ENCODE measurements around the gene CD8A.
"Not testable (repeated sequence)": the region's sequence is repeated elsewhere in the genome, so short reads cannot be mapped to it uniquely, and the experiment has no call there.

The CD8A gene

DNA sequence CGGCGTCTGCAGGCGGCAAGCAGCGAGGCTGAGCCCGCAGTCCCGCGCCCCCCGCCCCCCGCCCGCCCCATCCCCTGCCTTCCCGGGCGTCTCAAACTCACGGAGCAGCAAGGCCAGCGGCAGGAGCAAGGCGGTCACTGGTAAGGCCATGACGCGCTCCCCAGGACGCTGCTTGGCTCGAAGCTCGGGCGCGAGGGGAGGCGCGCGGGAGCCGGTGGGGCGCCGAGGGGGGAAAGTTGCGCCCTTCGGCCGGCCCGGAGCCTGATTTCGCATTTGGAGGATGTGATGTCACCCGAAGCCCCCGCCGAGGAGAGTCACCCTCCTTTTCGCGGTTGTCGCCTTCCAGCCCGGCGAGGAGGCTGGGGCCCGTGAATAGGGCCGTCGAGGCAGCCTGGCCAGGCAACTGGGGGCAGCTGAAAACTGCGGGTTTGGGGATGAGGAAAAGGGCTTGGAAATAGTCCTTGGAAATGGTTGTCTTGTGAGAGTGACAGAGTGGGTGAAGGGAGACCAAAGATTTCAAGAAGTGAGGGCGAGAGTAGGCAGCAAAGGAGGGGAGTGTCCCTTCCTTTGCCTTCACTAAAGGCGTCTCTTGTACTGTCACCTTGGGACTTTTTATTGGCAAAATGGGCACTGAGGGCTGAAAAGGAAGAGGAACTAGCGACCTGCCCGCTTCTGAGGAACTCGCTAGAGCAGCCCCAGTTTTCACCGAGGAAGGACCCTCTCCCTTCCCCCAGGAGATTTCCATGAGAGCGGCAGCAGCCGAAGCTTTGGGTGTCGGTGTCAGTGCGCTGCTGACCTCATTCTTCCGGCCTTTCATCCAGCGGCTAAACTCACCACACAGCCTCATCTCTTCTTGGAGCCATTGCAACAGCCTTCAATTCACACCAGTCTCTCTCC, at the start of gene CD8A:
Gene CD8A, minus strand, starts transcription at position 238 of the 897 bp plus-strand sequence. Its CDS starts 88 bp downstream, at position 150.
- DNase-seq, result peak; percentile 76

DNA sequence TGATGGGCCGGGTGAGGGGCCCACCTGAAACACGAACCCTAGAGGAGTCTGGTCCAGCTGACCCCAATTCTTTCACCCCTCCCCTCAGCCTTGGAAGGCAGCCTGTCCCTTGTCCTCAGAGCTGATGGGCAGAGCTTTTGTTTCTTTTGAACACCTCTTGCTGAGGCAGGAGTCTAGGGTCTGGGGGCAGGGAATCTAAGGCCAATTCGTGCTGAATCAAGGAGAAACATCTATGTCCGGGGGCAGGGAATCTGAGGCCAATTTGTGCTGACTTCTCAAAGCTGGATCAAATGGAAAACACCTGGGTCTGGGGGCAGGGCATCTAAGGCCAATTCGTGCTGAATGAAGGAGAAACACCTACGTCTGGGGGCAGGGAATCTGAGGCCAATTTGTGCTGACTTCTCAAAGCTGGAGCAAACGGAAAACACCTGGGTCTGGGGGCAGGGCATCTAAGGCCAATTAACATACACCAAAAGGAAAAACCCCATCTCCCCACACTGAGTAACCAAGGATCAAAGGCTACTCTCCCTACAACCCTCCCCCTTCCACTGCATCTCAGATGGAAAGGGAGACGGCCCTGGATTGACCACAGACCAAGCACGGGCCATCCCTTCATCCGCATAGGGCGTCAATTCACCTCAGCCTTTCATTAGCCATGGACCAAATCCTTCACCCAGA, 49.3 kb upstream of the CD8A start:
- DNase-seq, result not testable (repeated sequence)

DNA sequence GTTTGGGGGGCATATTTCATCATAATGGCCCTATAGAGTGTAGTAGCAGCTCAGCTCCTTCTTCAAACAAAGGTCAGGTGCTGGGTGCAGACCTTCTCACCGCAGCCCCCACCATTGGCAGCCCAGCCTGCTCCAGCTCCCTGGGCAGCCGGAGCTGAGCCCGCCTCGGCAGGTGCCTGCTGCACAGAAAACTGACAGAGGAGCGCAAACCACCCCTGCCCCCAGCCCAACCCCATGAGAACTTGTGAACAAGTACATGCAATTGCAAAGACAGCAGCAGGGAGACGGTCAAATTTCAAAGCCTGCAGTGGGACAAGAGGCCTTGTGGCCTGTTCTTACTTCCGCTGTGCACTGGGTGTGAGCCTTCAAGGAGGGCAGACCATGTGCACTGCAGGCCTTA, 48.7 kb upstream of the CD8A start:
- DNase-seq, result not testable (repeated sequence)

DNA sequence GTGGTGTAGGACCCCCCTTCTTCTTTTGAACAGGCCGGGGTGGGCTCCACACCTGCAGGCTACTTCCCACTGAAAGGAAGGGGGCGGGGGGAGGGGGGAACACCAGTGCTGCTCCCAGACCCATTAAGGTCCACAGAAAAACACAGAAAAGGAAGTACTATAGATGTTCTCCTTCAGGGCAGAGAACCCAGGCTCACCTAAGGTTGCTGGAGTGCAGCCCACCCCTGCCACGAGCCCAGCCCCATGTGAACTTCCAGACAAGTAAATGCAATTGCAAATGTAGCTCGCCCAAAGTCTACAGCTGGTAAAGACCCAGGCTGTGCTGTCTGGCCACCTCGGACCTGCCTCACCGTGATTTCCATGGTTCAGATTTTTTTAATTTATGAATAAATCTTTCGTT, 47.0 kb upstream of the CD8A start:
- not testable (repeated sequence) for DNase-seq

DNA sequence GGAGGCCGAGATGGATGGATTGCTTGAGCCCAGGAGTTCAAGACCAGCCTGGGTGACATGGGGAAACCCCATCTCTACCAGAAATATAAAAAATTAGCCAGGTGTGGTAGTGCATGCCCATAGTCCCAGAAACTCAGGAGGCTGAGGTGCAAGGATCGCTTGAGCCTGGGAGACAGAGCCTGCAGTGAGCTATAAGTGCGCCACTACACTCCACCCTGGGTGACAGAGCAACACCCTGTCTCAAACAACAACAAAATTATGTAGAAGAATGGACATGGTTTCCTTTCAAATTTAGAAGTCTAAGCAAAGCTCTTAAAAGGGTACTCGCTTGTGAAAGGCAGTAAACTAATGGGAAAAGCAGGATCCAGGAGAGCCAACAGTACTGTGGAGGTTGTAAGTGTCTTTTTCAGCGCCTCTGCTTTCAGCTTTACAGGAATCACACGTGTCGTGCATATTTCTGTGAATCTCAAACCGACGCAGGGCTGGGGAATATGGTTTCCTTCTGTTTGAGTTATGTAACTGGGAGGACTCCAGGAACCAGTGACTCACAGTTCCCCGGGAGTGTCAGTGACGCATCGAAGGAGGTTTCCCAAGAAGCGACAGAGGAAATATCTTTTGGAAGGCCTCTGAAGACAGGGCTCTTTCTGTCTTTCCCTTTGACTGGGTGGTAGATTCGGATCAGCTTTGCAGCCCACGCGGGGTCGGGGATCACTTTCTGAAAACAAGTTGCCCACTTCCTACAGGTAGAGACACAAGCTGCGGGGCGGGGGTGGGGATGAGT, 46.4 kb upstream of the CD8A start:
- peak; percentile 52 for DNase-seq

DNA sequence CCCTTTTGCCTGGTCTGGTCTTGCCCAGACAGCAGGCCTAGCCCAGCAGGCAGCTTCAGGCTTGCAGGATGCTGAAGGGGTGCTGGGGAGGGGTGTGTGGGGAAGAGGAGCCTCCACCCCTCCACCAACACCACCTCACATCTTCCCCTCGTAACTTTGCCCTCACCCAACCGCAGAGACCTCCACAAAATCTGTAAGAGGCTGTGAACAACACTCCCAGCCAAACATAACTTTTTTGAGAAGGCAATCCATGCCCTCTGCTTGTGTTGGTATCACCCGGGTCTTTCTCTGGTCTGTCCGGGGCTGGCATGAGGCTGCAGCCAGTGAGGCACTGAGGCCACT, 44.8 kb upstream of the CD8A start:
- not testable (repeated sequence) for DNase-seq

DNA sequence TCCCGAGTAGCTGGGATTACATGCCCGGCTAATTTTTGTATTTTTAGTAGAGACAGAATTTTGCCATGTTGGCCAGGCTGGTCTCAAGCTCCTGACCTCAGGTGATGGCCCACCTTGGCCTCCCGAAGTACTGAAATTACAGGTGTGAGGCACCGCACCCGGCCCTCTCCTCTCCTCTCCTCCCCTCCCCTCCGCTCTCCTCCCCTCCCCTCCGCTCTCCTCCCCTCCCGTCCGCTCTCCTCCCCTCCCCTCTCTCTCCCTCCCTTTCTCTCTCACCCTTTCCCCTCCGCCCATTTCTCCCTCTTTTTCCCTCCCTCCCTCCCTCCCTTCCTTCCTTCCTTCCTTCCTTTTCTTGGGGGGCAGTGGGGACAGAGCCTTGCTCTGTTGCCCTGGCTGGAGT, 42.6 kb upstream of the CD8A start:
- DNase-seq, result no peak

DNA sequence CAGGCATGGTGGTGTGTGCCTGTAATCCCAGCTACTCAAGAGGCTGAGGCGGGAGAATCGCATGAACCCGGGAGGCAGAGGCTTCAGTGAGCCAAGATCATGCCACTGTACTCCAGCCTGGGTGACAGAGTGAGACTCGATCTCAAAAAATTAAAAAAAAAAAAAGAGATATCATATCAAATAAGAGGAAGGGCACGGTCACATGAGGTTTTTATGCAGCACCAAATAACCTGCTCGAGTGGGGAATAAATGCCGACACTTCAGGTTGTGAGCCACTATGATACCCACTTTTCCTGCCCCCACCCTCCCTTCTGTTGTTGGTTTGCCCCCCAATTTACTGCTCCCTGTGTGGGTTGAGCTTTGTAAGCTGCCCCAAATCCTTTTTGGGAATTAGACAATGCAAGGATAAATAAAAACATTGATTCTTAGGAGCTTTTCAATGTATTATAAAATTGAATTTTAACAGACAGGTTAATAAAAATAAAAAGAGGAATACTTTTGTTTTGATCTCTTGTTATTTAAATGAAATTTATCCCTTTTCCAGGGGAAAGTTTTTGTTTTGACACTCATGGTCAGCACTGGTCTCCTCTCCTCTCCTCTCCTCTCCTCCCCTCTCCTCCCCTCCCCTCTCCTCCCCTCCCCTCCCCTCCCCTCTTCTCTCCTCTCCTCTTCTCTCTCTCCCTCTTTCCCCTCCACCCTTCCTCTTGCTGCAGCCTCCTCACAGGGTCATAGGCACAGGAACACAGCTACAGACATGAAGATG, 41.8 kb upstream of the CD8A start:
- no peak for DNase-seq

DNA sequence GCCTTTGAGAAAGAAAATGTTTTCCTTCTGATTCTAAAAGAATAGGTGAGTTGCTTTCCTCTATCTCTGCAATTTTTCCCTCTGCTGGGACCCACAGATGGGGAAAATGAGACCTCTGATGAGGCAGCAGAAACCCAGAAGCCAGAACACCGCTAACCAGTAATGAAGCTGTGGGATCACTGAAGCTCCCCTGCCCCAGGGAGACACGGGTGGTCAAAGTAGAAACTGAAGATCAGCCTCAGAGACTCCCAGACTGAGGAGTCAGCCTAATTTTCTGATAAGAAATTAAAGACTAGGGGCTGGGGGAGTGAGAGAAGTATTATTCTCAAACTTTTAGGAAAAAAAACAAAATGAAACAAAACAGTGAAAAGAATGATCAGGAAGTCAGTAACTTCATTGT, 40.8 kb upstream of the CD8A start:
- no peak for DNase-seq

DNA sequence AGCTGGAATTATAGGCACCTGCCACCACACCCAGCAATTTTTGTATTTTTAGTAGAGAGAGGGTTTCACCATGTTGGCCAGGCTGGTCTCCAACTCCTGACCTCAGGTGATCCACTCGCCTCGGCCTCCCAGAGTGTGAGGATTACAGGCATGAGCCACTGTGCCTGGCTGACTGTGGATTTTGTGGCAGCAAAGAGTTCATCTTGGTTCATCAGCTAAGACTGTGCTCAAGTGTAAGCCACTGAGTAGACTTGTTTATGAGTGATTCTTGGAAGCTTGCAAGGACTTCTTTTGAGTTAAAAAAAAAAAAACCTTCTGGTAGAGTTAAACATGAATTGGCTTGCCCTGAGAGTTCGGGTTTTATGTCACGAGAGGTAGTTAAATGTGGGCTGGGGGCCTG, 36.2 kb upstream of the CD8A start:
- no peak for DNase-seq

DNA sequence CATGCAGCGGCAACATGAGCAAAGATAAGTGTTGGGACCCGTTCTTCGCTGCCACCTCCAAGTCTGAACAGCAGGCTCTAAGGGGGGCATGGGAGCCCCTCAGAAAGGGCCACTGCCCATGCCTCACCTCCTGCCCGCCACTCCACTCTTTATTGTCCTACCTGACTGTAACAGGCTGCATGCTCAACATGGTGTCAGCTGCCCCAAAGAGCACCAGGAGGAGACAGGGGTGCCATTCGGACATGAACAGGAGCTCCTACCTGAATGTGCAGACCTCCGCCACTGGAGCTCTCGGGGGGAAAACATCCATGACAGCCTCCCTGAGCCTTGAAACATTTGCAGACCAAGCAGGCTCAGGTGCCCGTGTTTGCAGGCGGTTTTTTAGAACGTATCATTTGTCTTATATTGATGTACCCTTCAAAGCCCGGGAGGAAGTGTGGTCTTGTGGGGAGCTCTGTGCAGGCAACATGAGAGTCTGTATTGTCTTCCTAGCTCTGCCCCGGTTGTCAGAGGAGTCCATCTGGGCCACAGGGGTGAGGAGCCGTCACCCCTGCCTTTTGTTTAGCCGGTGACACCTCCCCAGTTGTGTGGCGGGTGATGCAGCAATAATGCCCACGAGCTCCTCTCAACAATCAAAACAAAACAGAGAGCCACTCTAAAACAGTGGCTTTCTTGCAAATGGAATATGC, 35.1 kb upstream of the CD8A start:
- DNase-seq, result peak; percentile 82

DNA sequence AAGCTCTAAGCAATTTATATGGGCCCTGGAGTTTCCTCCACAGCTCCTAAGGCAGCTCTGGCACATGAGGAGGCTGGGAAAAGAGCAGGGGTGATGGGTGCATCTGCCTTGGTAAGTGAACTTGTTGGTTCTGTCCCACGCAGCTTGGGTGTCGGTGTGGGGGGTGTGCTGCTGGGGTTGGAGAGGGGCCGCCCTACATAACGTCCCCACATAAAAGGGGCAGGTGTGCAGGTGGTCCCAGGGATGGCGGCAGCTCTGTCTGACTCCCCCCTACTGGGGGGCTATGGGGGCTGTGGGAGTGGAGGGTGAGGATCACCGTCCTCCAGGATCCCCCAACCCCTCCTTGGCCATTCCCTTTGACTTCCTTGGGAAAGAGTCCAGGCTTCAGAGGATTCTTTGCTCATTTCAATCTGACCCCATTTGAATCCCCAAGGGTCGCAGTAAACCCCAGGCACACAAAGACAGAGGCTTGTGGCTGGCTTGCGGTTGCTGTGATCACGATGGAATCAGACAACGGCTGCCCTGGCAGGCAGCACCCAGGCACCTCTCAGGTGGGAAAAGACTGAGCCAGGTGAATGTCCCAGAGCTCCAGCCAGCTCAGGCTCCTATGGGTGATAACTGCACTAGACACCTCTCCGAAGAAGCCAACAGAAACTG, 34.5 kb upstream of the CD8A start:
- peak; percentile 35 for DNase-seq

DNA sequence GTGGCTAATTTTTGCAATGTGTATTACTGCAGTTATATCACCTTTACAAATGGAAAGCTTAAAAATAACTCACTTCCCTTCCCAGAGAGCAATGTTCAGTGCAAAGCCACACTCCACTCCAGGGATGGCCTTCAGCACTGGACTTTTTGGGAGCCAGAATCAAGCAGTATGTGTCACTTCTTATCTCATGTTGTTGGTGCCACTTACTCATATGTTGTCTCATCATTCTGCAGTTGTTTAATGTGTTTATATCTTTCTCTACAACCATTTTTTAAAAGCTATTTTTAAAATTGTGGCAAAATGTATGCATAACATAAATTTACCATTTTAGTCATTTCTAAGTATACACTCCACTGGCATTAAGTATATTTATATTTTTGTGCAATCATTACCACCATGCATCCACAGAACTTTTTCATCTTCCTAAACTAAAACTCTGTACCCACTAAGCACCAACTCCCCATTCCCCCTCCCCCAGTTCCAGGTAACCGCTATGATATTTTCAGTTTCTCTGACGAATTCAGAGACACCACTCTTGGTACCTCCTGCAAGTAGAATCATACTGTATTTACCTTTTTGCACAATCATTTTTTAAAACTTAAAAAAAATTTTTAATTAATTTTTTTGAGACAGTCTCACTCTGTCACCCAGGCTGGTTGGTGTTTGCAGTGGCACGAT, 32.1 kb upstream of the CD8A start:
- DNase-seq, result no peak

DNA sequence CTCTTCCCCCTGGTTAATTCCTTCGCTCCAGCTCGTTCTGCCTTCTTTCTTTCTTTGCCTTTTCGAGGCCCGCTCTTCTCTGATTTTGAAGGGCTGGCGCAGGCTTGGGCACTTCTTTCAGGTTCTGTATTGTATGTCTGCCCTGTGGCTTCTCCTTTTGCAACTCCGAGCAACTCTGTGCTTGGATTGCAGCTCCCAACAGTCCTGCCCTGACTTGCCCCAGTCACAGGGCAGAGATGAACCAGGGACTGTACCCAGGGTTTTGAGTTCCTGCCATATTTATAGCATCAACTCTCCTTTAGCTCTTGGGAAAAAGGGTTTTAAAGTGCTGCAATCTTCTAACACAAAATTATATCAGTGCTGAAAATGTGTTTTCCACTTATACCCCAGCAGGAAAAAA, 31.1 kb upstream of the CD8A start:
- DNase-seq, result no peak

DNA sequence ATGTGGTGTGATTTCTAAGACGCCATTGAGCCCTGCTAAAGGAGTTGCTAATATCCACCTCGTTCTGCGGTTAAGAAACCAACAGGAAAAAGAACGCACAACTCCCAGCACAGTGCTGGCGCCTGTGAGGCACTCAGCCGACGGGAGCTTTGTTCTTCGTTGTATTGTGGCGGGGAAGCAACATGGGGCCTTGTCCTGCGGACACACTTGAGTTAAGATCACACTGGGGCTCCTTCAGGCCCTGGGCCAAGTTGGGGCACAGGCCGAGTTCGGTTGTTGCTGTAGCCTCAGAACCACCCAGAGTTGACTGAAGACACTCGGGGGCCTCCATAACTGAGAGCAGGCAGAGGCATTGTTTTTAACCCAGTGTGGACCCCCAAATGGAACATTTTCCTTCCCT, 30.6 kb upstream of the CD8A start:
- peak; percentile 21 for DNase-seq

DNA sequence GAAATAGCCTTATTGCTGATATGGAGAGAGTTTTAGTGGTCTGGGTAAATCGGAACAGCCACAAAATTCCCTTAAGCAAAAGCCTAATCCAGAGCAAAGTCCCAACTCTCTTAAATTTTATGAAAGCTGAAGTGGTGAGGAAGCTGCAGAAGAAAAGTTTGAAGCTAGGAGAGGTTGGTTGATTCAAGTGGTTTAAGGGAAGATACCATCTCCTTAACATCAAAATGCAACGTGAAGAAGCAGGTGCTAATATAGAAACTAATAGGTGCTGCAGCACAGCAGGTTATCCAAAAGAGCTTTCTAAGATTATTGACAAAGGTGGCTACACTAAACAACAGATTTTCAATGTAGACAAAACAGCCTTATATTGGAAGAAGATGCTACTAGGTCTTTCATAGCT, 28.2 kb upstream of the CD8A start:
- DNase-seq, result no peak

DNA sequence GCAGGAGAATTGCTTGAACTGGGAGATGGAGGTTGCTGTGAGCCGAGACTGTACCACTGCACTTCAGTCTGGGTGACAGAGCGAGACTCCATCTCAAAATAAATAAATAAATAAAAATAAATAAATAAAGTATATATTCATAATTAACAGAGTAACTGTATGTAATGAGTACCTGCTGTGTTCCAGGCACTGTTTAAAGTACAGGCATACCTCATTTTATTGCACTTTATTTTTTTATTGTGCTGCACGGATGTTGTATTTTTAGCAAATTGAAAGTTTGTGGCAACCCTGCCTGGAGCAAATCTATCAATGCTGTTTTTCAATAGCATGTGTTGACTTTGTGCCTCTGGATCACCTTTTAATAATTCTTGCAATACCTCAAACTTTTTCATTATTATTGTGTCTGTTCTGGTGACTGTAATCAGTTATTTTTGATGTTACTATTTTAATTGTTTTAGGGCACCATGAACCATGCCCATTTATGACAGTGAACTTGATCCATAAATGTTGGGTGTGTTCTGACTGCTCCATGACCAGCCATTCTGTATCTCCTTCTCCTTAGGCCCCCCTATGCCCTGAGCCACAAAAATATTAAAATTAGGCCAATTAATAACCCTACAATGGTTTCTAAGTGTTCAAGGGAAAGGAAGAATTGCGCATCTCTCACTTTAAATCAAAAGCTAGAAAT, 27.5 kb upstream of the CD8A start:
- DNase-seq, result no peak

DNA sequence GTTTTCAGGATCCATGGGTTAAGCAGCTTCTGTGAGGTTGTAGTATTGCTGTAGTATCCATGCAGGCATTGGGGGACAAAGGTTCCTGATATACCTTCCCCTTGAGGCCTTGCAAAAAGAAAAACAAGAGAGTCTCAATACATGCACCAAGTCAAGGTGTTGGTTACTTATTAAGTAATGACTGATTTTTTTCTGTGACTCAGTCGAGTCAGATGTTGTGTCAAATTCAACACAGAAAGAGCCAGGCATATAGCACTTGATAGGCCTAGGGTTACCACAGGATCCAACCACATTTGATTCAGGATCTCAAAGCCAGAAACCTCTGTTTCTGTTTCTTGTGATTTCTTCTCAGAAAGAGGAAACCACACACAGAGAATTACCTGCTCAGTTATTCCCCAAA, 24.9 kb upstream of the CD8A start:
- peak; percentile 38 for DNase-seq

DNA sequence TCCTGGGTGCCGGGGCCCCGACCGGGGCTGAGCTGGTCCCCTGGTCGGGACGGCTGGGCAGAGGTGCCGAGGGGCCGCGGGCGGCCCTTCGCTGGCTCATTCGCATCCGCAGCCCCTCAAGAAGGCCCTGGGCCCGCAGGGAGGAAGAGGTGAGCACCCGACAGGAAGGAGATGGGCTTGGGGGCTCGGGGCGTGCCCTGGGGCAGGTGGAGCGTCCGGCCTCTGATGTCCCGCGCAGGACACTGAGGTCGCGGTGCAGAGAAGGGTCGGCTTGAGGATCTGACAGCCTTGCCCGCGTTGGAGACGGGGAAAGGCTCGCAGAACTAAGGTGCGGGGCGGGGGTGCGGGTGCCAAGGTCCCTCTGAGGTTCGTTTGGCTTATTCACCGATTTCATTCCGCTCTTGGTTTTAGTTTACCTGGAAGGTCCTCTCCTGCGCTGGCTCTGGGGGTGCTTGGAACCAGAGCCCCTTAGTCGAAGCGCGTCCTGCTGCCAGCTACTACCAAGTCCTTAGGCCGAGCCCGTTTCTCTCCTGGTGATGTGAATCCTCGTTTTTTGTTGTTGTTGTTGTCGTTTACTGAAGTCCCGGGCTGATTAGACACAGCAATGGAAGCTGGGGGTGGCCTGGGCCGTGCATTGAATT, 18.9 kb upstream of the CD8A start:
- peak; percentile 34 for DNase-seq
